Hematopoietic multipotent progenitor cell (in vitro differentiated cells): ENCODE results near the gene RAB3IL1. TPM values are rescaled to one million over a fixed set of nuclear protein-coding genes. Genes with fewer than 3 reads are reported as not detected.

ENCODE experiments used
- DNase-seq, 3 donors: peaks; one replicate each; pipeline ENCODE4 v3.0.0-alpha.2; 2011 to 2015; ENCODE audit warnings: low read depth in 2 of 3, low spot score in 2 of 3
- total RNA-seq: library from RNA; depleted of rRNA; stranded (reverse); fragments of >200 nt; gene quantifications from one replicate; pipeline ENCODE4 v1.2.3, GENCODE V29; 2012

RAB3IL1 gene
- total RNA-seq, 1 donor: 0.54 TPM

DNA sequence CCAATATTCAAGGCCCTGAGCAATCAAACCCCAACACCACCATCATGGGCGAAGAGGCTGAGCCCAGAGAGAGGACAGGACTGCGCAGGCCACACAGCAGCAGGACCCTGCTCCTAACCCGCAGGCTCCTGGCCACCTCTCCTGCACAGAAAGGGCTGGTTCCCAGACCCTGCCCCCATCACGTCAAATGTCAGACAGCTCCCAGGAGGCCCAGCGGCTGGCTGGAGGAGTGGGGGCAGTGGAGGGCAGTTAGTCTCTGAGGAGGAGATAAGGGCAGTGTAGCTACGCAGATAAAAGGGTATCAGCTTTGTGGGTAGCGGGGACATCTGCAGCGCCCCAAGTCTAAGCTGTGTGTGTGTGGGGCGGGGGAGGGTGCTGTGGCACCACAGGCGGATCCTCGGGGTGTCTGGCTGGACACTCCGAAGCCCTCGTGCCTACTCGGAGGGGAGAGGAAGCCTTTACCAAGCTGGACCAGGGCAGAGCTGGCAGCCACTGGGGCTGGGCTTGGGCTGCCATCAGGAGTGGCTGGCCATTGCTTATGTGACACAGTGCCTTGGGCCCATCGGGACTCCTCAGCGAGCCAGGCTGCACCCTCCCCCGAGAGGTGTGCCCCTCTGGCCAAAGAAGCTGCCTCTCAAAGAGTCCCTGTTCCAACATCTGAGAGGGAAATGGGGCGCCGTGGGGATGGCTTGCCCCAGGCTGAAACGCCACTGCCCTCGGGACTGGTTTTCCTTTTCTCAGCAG, 47.5 kb downstream of the RAB3IL1 start:
- peak in 2 of 3 donors; percentile 28 to 36 for DNase-seq

GRCh38 chr11:61869429-61869707, 48.0 kb downstream of the RAB3IL1 start:
- DNase-seq: no peak

- no peak for DNase-seq
Measured at GRCh38 chr11:61868571-61869428, 48.6 kb downstream of the RAB3IL1 start.

GRCh38 chr11:61866958-61867343, 50.4 kb downstream of the RAB3IL1 start:
- no peak for DNase-seq

DNA sequence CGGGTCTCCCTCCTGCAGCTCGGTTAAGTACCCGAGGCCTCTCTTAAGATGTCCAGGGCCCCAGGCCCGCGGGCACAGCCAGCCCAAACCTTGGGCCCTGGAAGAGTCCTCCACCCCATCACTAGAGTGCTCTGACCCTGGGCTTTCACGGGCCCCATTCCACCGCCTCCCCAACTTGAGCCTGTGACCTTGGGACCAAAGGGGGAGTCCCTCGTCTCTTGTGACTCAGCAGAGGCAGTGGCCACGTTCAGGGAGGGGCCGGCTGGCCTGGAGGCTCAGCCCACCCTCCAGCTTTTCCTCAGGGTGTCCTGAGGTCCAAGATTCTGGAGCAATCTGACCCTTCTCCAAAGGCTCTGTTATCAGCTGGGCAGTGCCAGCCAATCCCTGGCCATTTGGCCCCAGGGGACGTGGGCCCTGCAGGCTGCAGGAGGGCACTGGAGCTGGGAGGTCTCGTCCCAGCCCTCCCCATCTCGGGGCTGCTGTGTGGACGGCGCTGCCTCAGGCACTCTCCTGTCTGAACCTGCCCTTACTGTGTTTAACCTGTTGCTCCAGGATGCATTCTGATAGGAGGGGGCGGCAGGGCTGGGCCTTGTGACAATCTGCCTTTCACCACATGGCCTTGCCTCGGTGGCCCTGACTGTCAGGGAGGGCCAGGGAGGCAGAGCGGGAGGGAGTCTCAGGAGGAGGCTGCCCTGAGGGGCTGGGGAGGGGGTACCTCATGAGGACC, 51.0 kb downstream of the RAB3IL1 start:
- no peak for DNase-seq

DNA sequence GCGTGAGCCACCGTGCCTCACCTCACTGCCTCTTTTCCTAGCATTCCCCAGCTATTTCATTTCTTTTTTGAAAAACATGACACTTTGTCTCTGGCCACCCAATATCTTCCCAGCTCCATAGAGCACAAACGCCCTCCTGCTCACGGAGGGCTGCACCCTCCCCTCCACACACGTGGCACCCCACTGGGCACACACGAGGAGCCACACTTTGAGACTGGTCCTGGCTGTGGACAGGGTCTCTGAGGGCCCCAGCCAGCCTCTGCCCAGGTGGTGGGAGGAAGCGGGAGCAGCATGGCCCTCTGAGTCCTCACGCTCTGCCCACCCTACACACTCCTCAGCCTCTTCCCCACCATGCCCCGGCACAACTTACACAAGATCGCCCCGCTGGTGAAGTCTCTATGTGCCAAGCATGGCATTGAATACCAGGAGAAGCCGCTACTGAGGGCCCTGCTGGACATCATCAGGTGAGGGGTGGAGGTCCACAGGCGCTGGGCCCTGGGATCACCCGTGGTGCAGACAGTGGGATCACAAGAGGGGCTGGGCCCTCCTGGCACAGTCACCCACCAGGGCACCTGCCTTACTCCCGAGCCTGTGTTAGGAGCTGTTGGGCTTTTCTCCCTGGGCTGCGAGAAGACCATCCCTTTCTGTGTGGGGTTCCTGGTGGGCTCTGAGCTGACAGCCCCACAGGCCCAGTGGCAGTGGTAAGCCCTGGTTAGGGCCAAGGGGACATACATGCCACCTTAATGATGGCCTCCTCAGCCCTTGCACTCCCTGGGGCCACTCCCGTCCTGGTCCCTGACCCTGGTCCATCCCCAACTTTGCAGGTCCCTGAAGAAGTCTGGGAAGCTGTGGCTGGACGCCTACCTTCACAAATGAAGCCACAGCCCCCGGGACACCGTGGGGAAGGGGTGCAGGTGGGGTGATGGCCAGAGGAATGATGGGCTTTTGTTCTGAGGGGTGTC, 52.3 kb downstream of the RAB3IL1 start:
- no peak for DNase-seq

GRCh38 chr11:61863548-61864081, 53.8 kb downstream of the RAB3IL1 start:
- no peak for DNase-seq

DNA sequence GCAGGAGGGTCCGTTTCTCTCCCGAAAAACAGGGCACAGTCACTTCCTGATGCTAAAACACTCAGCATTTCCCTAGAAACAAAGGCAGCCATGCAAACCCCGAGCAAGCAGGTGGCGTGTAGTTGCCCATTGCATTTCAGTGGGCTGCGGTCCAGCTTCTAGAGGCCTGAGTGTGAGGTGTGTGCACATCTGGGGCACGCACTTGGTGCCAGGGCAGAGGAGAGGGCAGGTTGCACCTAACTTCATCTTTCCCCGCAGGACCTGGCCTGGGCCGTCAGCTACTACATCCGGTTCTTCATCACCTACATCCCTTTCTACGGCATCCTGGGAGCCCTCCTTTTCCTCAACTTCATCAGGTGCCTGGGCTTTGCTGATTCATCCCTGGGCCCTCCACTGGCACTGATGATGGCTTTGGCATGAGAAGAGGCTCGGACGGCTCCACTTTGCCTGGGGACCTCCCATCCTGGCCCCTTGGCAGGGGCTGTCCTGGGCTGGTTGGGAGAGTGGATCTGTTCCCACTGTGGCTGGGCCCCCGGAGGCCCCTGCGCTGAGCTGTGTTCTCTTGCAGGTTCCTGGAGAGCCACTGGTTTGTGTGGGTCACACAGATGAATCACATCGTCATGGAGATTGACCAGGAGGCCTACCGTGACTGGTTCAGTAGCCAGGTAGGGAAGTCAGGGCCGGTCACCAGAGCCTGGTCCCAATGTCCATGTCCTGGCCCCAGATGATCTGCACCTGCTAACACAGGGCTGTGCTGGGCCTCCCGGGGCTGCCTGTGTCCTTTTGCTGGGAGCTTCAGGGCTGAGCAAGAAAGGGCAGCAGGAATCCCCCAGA, 54.4 kb downstream of the RAB3IL1 start:
- no peak for DNase-seq

DNA sequence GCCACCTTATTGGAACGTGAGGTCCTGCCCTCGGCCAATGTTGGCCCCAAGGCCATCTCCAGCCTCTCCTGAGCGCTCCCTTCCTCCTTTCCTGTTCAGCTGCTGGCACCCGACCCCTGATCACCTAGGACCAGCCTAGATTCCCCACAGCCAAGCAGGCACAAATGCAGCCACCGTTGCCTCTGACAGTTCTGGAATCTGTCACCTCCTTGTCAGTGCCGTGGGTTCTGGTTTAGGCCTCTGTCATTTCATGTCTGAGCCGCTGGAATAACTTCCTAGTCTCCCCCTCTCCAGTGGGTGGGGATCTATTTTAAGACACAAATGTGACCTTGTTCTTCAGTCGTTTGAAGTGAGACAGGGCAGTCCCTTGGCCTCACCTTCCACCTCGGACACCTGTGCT, 55.7 kb downstream of the RAB3IL1 start:
- DNase-seq: no peak

GRCh38 chr11:61860054-61860903, 57.1 kb downstream of the RAB3IL1 start:
- no peak for DNase-seq

DNA sequence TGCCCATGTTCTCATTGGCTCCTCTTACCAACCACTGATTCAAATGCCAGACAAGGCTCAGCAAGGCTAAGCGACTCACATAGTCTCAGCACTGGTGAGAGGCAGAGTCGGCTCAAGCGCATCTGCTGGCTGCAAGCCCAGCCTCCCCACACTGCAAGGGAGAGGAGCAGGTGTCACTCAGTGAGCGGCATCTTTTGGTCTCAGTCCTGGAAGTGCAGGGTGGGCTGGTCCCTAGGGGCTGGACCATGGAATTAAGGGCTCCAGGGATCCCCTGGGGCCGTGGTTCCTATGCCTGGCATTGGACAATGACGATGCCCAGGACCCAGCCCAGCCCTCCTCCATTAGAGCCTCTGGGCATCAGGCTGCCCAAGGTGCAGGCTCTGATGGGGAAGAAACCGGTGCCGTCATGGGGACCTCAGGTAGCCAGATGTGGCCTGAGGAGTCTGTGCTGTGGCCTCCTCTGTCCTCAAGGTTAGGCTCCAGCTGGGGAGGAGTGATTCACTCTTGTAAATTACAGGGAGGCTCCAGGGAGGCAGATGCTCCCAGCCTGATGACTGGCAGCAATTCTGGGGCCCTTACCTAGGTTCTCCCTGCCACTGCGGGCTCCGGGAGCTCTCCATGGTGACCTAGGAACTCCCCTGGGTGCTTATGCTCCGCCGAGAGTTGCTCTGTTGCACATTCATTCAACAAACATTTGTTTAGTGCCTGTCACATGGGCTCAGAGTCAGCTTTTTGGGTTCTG, 61.3 kb downstream of the RAB3IL1 start:
- no peak for DNase-seq

- DNase-seq: no peak
Measured at GRCh38 chr11:61854966-61855714, 62.2 kb downstream of the RAB3IL1 start.

GRCh38 chr11:61854206-61854895, 63.0 kb downstream of the RAB3IL1 start:
- no peak for DNase-seq

DNA sequence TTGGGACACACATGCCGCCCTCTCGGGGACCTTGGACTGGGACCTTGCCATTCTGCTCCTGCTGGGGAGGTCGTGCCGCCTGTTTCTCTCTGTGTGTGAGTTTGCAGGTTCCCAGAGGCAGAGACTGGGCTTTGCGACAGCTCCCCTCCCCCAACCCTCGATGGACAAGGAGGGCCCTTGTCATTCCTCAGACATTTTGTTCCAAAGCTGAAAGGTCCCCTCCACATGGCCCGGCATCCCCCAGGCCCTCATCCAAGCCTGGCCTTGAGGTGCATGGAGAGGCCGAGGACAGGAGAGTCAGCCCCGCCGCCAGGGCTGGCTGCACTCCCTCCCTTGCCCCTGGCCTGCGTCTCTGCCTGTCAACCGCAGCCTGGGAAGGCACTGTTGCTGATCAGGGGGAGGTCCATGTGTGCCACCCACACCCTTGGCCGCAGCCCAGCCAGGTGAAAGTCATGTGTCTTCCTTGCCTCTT, 63.6 kb downstream of the RAB3IL1 start:
- no peak for DNase-seq

- no peak for DNase-seq
Measured at GRCh38 chr11:61851900-61852295, 65.5 kb downstream of the RAB3IL1 start.
